Sigmoid colon (tissue), 7 donors: ENCODE results near the gene S1PR5. TPM values are rescaled to one million over a fixed set of nuclear protein-coding genes. Genes with fewer than 3 reads are reported as not detected.
"Not testable (repeated sequence)": the region's sequence is repeated elsewhere in the genome, so short reads cannot be mapped to it uniquely, and the experiment has no call there.

ENCODE experiments used
- DNase-seq: peaks from one replicate; pipeline ENCODE4 v3.0.0-alpha.2; 2019
- H3K27ac ChIP-seq, 4 donors: fragments of 200-600 bp; sonication (generic); one replicate each; pipeline ENCODE4 v1.5.1; 2016 to 2019; ENCODE audit warnings: mild to moderate bottlenecking in 1 of 4
- H3K27me3 ChIP-seq, 3 donors: fragments of 200-600 bp; sonication (generic); one replicate each; pipeline ENCODE4 v1.5.1; 2019; ENCODE audit warnings: mild to moderate bottlenecking in 1 of 3
- H3K36me3 ChIP-seq, 4 donors: fragments of 200-600 bp; sonication (generic); one replicate each; pipeline ENCODE4 v1.5.1; 2016 to 2019
- H3K4me1 ChIP-seq, 4 donors: fragments of 200-600 bp; sonication (generic); one replicate each; pipeline ENCODE4 v1.5.1; 2017 to 2019
- H3K4me3 ChIP-seq, 4 donors: fragments of 200-600 bp; sonication (generic); one replicate each; pipeline ENCODE4 v1.5.1; 2017 to 2019; ENCODE audit warnings: mild to moderate bottlenecking in 2 of 4, moderate library complexity in 1 of 4
- H3K9me3 ChIP-seq, 4 donors: fragments of 200-600 bp in 3 of 4; sonication (generic) in 3 of 4; one replicate each; pipeline versions ENCODE4 v1.5.1 to v1.6.1; 2013 to 2019
- CTCF ChIP-seq, 4 experiments: fragments of 450-650 bp in 3 of 4; fragments of 200-600 bp in 1 of 4; IDR thresholded peaks; one replicate each; pipeline ENCODE4 v1.5.1; 2016 to 2019; ENCODE audit warnings: antibody characterized with exemption in 4 of 4, mild to moderate bottlenecking in 3 of 4, moderate library complexity in 2 of 4
- EP300 ChIP-seq, 4 donors: sonication (generic); formaldehyde crosslinking; IDR thresholded peaks; one replicate each; pipeline ENCODE4 v1.6.1; 2017; ENCODE audit warnings: antibody characterized with exemption in 4 of 4
- POLR2A ChIP-seq, 2 donors: fragments of 450-650 bp; IDR thresholded peaks; one replicate each; pipeline ENCODE4 v1.6.1; 2016; ENCODE audit warnings: antibody characterized with exemption in 2 of 2, mild to moderate bottlenecking in 2 of 2, moderate library complexity in 2 of 2
- POLR2AphosphoS5 ChIP-seq, 4 donors: sonication (generic); formaldehyde crosslinking; IDR thresholded peaks; one replicate each; pipeline ENCODE4 v1.6.1; 2017; ENCODE audit warnings: antibody characterized with exemption in 4 of 4
- WGBS, 2 donors: extraction: QIAGEN DNeasy Blood & Tissue Kit; methylation state at CpG; one replicate each; pipeline ENCODE4 v1.1.7; 2013; 5-methylcytosine and 5-hydroxymethylcytosine counted together
- intact Hi-C: fragments of 100-400 bp; cut with DNase I; formaldehyde crosslinking; loops from one replicate; pipeline ENCODE4 v1.15.1; 2023
- polyA plus RNA-seq, 3 donors: library from polyadenylated mRNA; stranded (reverse); fragments of 200-250 nt; gene quantifications; one replicate each; pipeline ENCODE4 v1.2.3, GENCODE V29; 2013
- total RNA-seq, 4 donors: library from RNA; depleted of rRNA; stranded (reverse); fragments of >200 nt; gene quantifications; one replicate each; pipeline ENCODE4 v1.1.0, GENCODE V29; 2016
- donor health status: healthy with polysubstance abuse.
- donor health status: Bipolar disorder and iron deficiency.
- donor health status: healthy.

Gene S1PR5
- total and polyA plus RNA-seq, 7 donors: 0.07 TPM; not detected in 6

- peaks cover 0 to 24% (median 21%) of the 10 kb centered on the region in 4 donors for H3K4me1 ChIP-seq
- 1% methylated on average over 79 of the region's 79 CpGs for WGBS, 2 donors
- peak within 1 kb of the TSS; percentile 87 to 95 (median 88) for H3K27ac ChIP-seq
- intact Hi-C loops: loop anchor here (2.0 to 5.0 kb wide), 2 partner anchors 25 to 41 kb away; partner anchors contain the start of genes CDKN2D and KEAP1
- peak; percentile 85 for DNase-seq
- TF ChIP-seq POLR2A (IDR thresholded peaks at IDR 0.05): peak; percentile 50 to 70
- no peak for TF ChIP-seq EP300 (IDR thresholded peaks at IDR 0.05)
- peak; percentile 78 to 95 (median 90) for TF ChIP-seq POLR2AphosphoS5 (IDR thresholded peaks at IDR 0.05)
- H3K9me3 ChIP-seq: no peaks in the 10 kb centered on the region
- H3K27me3 ChIP-seq: no peaks in the 10 kb centered on the region
- peak within 1 kb of the TSS; percentile 74 to 97 (median 90) for H3K4me3 ChIP-seq
- H3K36me3 ChIP-seq: peaks cover under 1 to 23% (median 8%) of the 10 kb centered on the region in 4 donors
Measured at GRCh38 chr19:10543420-10544241, 26.4 kb upstream of the S1PR5 start, which contains the start of gene ATG4D. TSS of gene ATG4D (plus strand) at chr19:10543904. CDS start at chr19:10544091, 187 bp downstream.

- H3K4me3 ChIP-seq: peak overlapping the region; percentile 74 to 97 (median 90)
- WGBS, 2 donors: 47 to 57% methylated on average over 8 of the region's 8 CpGs
- TF ChIP-seq POLR2AphosphoS5 (IDR thresholded peaks at IDR 0.05) (no peak), EP300 (IDR thresholded peaks at IDR 0.05) (no peak), CTCF (IDR thresholded peaks at IDR 0.05) (no peak), POLR2A (IDR thresholded peaks at IDR 0.05) (no peak)
- DNase-seq: no peak
- peaks cover 0 to 4% (median 0%) of the 10 kb centered on the region in 3 donors for H3K27me3 ChIP-seq
- H3K36me3 ChIP-seq: peaks cover 0 to 17% (median 6%) of the 10 kb centered on the region in 4 donors
- H3K9me3 ChIP-seq: no peaks in the 10 kb centered on the region
- peak overlapping the region; percentile 87 to 95 (median 88) for H3K27ac ChIP-seq
- intact Hi-C loops: loop anchor here (2.0 to 5.0 kb wide), 2 partner anchors 26 to 41 kb away; partner anchors contain the start of genes CDKN2D and KEAP1
- peaks cover 0 to 24% (median 21%) of the 10 kb centered on the region in 4 donors for H3K4me1 ChIP-seq
Measured at GRCh38 chr19:10543059-10543419, 25.8 kb upstream of the S1PR5 start.

- H3K4me1 ChIP-seq, H3K27ac ChIP-seq, H3K36me3 ChIP-seq, H3K9me3 ChIP-seq, DNase-seq, H3K4me3 ChIP-seq, H3K27me3 ChIP-seq, intact Hi-C loops: not testable (repeated sequence)
- 51 to 74% methylated on average over 9 of the region's 9 CpGs for WGBS, 2 donors
Measured at GRCh38 chr19:10539016-10539415, 21.8 kb upstream of the S1PR5 start.

- intact Hi-C loops: no loop called here
- Histone ChIP-seq H3K4me1 (peaks cover 0 to 4% (median 3%) of the 10 kb centered on the region in 4 donors), H3K4me3 (no peak overlapping the region), H3K27me3 (peaks cover 0 to 7% (median 5%) of the 10 kb centered on the region in 3 donors), H3K36me3 (no peaks in the 10 kb centered on the region), H3K27ac (no peak overlapping the region), H3K9me3 (no peaks in the 10 kb centered on the region)
- TF ChIP-seq CTCF (IDR thresholded peaks at IDR 0.05): no peak
- no peak for TF ChIP-seq POLR2A (IDR thresholded peaks at IDR 0.05)
- WGBS, 2 donors: 65 to 69% methylated on average over 20 of the region's 20 CpGs
- DNase-seq: no peak
Measured at GRCh38 chr19:10538204-10538983, 21.1 kb upstream of the S1PR5 start.

- Histone ChIP-seq H3K4me3 (no peak overlapping the region), H3K36me3 (no peaks in the 10 kb centered on the region), H3K27ac (no peak overlapping the region), H3K4me1 (no peaks in the 10 kb centered on the region), H3K9me3 (no peaks in the 10 kb centered on the region), H3K27me3 (peaks cover 0 to 7% (median 5%) of the 10 kb centered on the region in 3 donors)
- WGBS, 2 donors: 68 to 84% methylated on average over 11 of the region's 11 CpGs
- intact Hi-C loops: loop anchor here (2.0 kb wide), 1 partner anchor 21 kb away; the partner anchor contains the start of gene S1PR5
- TF ChIP-seq CTCF (IDR thresholded peaks at IDR 0.05) (no peak), POLR2AphosphoS5 (IDR thresholded peaks at IDR 0.05) (no peak), POLR2A (IDR thresholded peaks at IDR 0.05) (no peak), EP300 (IDR thresholded peaks at IDR 0.05) (no peak)
- DNase-seq: no peak
Measured at GRCh38 chr19:10537668-10538067, 20.4 kb upstream of the S1PR5 start.
